Activated CD4-positive, alpha-beta memory T cell treated with anti-CD3 and anti-CD28 coated beads for 36 hours (primary cell): Measurements from ENCODE around the gene SBNO2. TPM values are rescaled to one million over a fixed set of nuclear protein-coding genes. Genes with fewer than 3 reads are reported as not detected.
A peak's percentile ranks its signal among the peaks of the same experiment; 100 is the strongest.

ENCODE experiments used
- CTCF ChIA-PET: fragments of 350-600 bp; sonication (Branson Sonifier 250); formaldehyde crosslinking; loops from one replicate; lab custom pipeline; 2021; ENCODE audit warnings: antibody characterized with exemption, inconsistent platforms; lab: Charles Lee
- POLR2A ChIA-PET: fragments of 350-600 bp; sonication (Branson Sonifier 250); formaldehyde crosslinking; loops from one replicate; lab custom pipeline; 2021; ENCODE audit warnings: antibody characterized with exemption; lab: Charles Lee
- DNase-seq: peaks from one replicate; pipeline ENCODE4 v3.0.0-alpha.2; 2020
- H3K27ac Mint-ChIP-seq: one replicate; pipeline ENCODE4 v1.8.0; 2021; ENCODE audit warnings: mixed read lengths
- H3K27me3 Mint-ChIP-seq: one replicate; pipeline ENCODE4 v1.8.0; 2021; ENCODE audit warnings: mixed read lengths
- H3K36me3 Mint-ChIP-seq: one replicate; pipeline ENCODE4 v1.8.0; 2021; ENCODE audit warnings: mixed read lengths
- H3K4me1 Mint-ChIP-seq: one replicate; pipeline ENCODE4 v1.8.0; 2021; ENCODE audit warnings: low read depth, mixed read lengths
- H3K4me3 Mint-ChIP-seq: one replicate; pipeline ENCODE4 v1.8.0; 2021; ENCODE audit warnings: mild to moderate bottlenecking, mixed read lengths
- H3K9me3 Mint-ChIP-seq: one replicate; pipeline ENCODE4 v1.8.0; 2021; ENCODE audit warnings: mixed read lengths
- intact Hi-C: fragments of 100-400 bp; cut with micrococcal nuclease; formaldehyde crosslinking; loops from one replicate; pipeline ENCODE4 v1.15.1; 2023
- total RNA-seq, 2 experiments: library from RNA; stranded (reverse); gene quantifications; one replicate each; pipeline ENCODE4 v1.2.3, GENCODE V29; 2021

Gene SBNO2, protein sequence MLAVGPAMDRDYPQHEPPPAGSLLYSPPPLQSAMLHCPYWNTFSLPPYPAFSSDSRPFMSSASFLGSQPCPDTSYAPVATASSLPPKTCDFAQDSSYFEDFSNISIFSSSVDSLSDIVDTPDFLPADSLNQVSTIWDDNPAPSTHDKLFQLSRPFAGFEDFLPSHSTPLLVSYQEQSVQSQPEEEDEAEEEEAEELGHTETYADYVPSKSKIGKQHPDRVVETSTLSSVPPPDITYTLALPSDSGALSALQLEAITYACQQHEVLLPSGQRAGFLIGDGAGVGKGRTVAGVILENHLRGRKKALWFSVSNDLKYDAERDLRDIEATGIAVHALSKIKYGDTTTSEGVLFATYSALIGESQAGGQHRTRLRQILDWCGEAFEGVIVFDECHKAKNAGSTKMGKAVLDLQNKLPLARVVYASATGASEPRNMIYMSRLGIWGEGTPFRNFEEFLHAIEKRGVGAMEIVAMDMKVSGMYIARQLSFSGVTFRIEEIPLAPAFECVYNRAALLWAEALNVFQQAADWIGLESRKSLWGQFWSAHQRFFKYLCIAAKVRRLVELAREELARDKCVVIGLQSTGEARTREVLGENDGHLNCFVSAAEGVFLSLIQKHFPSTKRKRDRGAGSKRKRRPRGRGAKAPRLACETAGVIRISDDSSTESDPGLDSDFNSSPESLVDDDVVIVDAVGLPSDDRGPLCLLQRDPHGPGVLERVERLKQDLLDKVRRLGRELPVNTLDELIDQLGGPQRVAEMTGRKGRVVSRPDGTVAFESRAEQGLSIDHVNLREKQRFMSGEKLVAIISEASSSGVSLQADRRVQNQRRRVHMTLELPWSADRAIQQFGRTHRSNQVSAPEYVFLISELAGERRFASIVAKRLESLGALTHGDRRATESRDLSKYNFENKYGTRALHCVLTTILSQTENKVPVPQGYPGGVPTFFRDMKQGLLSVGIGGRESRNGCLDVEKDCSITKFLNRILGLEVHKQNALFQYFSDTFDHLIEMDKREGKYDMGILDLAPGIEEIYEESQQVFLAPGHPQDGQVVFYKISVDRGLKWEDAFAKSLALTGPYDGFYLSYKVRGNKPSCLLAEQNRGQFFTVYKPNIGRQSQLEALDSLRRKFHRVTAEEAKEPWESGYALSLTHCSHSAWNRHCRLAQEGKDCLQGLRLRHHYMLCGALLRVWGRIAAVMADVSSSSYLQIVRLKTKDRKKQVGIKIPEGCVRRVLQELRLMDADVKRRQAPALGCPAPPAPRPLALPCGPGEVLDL (N-terminal part only)
- 100 to 1,000 TPM in 1 of 2 experiments, 10 to 100 TPM in 1; 96.9 to 110 TPM for total RNA-seq

- peak within 1 kb of the TSS; percentile 92 for H3K27ac Mint-ChIP-seq
- H3K4me1 Mint-ChIP-seq: peaks cover 32% of the 10 kb centered on the region
- H3K4me3 Mint-ChIP-seq: peak within 1 kb of the TSS; percentile 89
- intact Hi-C loops: loop anchor here (1.0 kb wide), 1 partner anchor 42 kb away; no protein-coding TSS in a partner anchor
- DNase-seq: peak; percentile 96
- H3K36me3 Mint-ChIP-seq: peaks cover 10% of the 10 kb centered on the region
- ChIA-PET POLR2A (interaction anchor here (0.6 to 1.8 kb wide), 3 partner anchors 18 to 95 kb away, joined by 3 to 4 read pairs (median 3); partner anchors contain the start of gene CIRBP), CTCF (interaction anchor here (0.6 kb wide), 1 partner anchor 41 kb away, joined by 6 read pairs; no protein-coding TSS in a partner anchor)
- no peaks in the 10 kb centered on the region for H3K27me3 Mint-ChIP-seq
- no peaks in the 10 kb centered on the region for H3K9me3 Mint-ChIP-seq
Measured at GRCh38 chr19:1173845-1174809, at the start of gene SBNO2. TSS of gene SBNO2 (minus strand) at chr19:1174268. CDS start at chr19:1154276, 19,992 bp downstream.

- H3K4me1 Mint-ChIP-seq: no peaks in the 10 kb centered on the region
- H3K36me3 Mint-ChIP-seq: peaks cover 6% of the 10 kb centered on the region
- no peak overlapping the region for H3K4me3 Mint-ChIP-seq
- ChIA-PET CTCF (interaction anchor here (0.6 to 1.2 kb wide), 4 partner anchors 12 to 124 kb away, joined by 3 to 4 read pairs (median 4); no protein-coding TSS in a partner anchor), POLR2A (no interaction called here)
- no peaks in the 10 kb centered on the region for H3K27me3 Mint-ChIP-seq
- H3K27ac Mint-ChIP-seq: no peak overlapping the region
- peak; percentile 51 for DNase-seq
- intact Hi-C loops: no loop called here
- no peaks in the 10 kb centered on the region for H3K9me3 Mint-ChIP-seq
Measured at GRCh38 chr19:1223018-1223855, 49.2 kb upstream of the SBNO2 start.

- Mint-ChIP-seq H3K27me3 (no peaks in the 10 kb centered on the region), H3K27ac (no peak overlapping the region), H3K4me3 (no peak overlapping the region), H3K4me1 (no peaks in the 10 kb centered on the region), H3K36me3 (peaks cover 2% of the 10 kb centered on the region), H3K9me3 (no peaks in the 10 kb centered on the region)
- POLR2A ChIA-PET: no interaction called here
- intact Hi-C loops: no loop called here
- CTCF ChIA-PET: interaction anchor here (0.6 to 1.5 kb wide), 4 partner anchors 11 to 123 kb away, joined by 3 to 4 read pairs (median 4); no protein-coding TSS in a partner anchor
- DNase-seq: no peak
Measured at GRCh38 chr19:1222394-1222793, 48.3 kb upstream of the SBNO2 start.

DNA sequence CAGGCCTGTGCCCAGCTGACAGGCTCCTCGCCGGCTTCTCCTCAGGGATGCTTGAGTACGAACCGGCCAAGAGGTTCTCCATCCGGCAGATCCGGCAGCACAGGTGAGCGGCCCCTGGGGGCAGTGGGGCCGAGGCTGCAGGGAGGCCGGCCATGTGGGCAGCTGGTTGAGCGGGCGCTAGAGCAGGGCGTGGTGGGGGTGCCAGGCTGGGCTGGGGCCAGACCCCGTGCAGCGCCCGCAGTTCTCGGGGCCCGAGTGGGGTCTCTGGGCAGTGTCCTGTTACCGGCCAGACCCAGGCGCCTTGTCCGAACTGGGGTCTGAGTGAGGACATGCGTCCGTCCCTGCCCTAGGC lies 47.8 kb upstream of the SBNO2 start:
- Mint-ChIP-seq H3K4me1 (no peaks in the 10 kb centered on the region), H3K9me3 (no peaks in the 10 kb centered on the region), H3K27me3 (no peaks in the 10 kb centered on the region), H3K4me3 (no peak overlapping the region), H3K36me3 (no peaks in the 10 kb centered on the region), H3K27ac (no peak overlapping the region)
- ChIA-PET CTCF (interaction anchor here (1.1 to 1.5 kb wide), 2 partner anchors 21 to 23 kb away, joined by 4 read pairs; no protein-coding TSS in a partner anchor), POLR2A (no interaction called here)
- no peak for DNase-seq
- intact Hi-C loops: no loop called here

GRCh38 chr19:1220976-1221903 lies 47.2 kb upstream of the SBNO2 start:
- Mint-ChIP-seq H3K9me3 (no peaks in the 10 kb centered on the region), H3K36me3 (no peaks in the 10 kb centered on the region), H3K27ac (no peak overlapping the region), H3K4me1 (no peaks in the 10 kb centered on the region), H3K4me3 (no peak overlapping the region), H3K27me3 (no peaks in the 10 kb centered on the region)
- ChIA-PET CTCF (interaction anchor here (1.5 kb wide), 1 partner anchor 23 kb away, joined by 4 read pairs; no protein-coding TSS in a partner anchor), POLR2A (no interaction called here)
- intact Hi-C loops: no loop called here
- DNase-seq: no peak

DNA sequence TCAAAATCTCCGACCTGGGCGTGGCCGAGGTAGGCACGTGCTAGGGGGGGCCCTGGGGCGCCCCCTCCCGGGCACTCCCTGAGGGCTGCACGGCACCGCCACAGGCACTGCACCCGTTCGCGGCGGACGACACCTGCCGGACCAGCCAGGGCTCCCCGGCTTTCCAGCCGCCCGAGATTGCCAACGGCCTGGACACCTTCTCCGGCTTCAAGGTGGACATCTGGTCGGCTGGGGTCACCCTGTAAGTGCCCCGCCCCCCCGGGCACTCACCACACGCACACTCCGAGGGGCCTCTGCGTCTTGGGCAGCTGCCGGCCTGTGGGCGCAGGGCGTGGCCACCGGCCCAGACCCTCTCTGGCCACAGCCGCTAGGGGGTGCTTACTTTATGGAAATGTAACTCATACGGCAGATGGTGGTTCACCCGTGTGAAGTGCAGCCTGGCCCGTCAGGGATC lies 46.4 kb upstream of the SBNO2 start:
- CTCF ChIA-PET: interaction anchor here (0.5 kb wide), 1 partner anchor 202 kb away, joined by 3 read pairs; no protein-coding TSS in a partner anchor
- Mint-ChIP-seq H3K4me1 (no peaks in the 10 kb centered on the region), H3K36me3 (no peaks in the 10 kb centered on the region), H3K9me3 (no peaks in the 10 kb centered on the region), H3K27ac (no peak overlapping the region), H3K4me3 (no peak overlapping the region), H3K27me3 (no peaks in the 10 kb centered on the region)
- intact Hi-C loops: no loop called here
- no peak for DNase-seq
- POLR2A ChIA-PET: no interaction called here

- ChIA-PET POLR2A (interaction anchor here (0.6 kb wide), 1 partner anchor 1957 kb away, joined by 4 read pairs; no protein-coding TSS in a partner anchor), CTCF (interaction anchor here (0.5 kb wide), 1 partner anchor 201 kb away, joined by 3 read pairs; no protein-coding TSS in a partner anchor)
- no peak overlapping the region for H3K27ac Mint-ChIP-seq
- intact Hi-C loops: no loop called here
- H3K27me3 Mint-ChIP-seq: no peaks in the 10 kb centered on the region
- no peaks in the 10 kb centered on the region for H3K9me3 Mint-ChIP-seq
- H3K36me3 Mint-ChIP-seq: no peaks in the 10 kb centered on the region
- H3K4me3 Mint-ChIP-seq: no peak overlapping the region
- H3K4me1 Mint-ChIP-seq: no peaks in the 10 kb centered on the region
- DNase-seq: no peak
Measured at GRCh38 chr19:1219786-1220476, 45.9 kb upstream of the SBNO2 start.

DNA sequence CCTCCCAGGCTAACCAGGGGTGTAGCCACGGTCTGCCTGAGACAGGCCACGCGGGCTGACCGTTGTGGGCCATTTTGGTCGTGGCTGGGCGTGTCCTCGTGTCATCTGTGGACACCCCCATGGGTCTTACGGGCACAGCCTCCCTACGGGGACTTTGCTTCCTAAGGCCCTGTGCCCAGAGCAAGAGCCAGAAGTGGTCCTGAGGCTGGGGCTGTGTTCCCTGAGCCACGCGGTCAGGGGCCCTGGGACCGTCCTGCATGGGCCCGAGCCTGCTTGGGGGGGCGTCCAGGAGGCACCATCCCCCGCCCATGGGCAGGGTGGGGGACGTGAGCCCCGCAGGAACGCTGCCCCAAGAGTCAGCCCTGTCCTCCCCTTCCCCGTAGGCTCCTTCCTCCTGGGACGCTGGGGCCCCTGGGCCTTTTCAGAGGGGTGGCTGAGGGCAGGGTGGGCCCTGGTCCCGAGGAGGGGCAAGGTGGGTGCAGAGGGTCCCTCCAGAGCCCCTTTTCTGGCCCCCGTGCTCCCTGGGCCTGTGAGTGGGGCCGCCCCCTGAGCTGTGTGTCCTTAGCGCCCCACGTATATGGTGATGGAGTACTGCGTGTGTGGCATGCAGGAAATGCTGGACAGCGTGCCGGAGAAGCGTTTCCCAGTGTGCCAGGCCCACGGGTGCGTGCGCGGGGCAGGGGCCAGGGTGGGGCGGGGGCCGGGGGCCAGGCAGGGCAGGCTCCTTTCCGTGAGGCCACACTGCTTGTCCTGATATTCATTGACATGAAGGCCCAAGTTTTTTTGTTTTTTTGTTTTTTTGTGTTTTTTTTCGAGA lies 44.9 kb upstream of the SBNO2 start:
- intact Hi-C loops: no loop called here
- CTCF ChIA-PET: no interaction called here
- Mint-ChIP-seq H3K36me3 (no peaks in the 10 kb centered on the region), H3K27me3 (no peaks in the 10 kb centered on the region), H3K9me3 (no peaks in the 10 kb centered on the region), H3K4me3 (no peak overlapping the region), H3K27ac (no peak overlapping the region), H3K4me1 (peaks cover 4% of the 10 kb centered on the region)
- no peak for DNase-seq
- POLR2A ChIA-PET: interaction anchor here (0.6 to 1.9 kb wide), 2 partner anchors 50 to 1958 kb away, joined by 4 read pairs; partner anchors contain the start of gene CIRBP
